ENCODE results near the gene EFNA1.

The EFNA1 gene, protein sequence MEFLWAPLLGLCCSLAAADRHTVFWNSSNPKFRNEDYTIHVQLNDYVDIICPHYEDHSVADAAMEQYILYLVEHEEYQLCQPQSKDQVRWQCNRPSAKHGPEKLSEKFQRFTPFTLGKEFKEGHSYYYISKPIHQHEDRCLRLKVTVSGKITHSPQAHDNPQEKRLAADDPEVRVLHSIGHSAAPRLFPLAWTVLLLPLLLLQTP

GRCh38 chr1:155127105-155127966 lies at the start of gene EFNA1:
Gene EFNA1 (plus strand): TSS chr1:155127876. CDS start chr1:155127978, 102 bp downstream.
- FAIRE-seq = no peak

- FAIRE-seq = no peak
These were observed 49.0 kb upstream of the EFNA1 start, which contains the start of gene EFNA3 for GRCh38 chr1:155078469-155079209. Gene EFNA3 (plus strand): TSS chr1:155078837. CDS start chr1:155078942, 105 bp downstream.

GRCh38 chr1:155079210-155079486 lies 48.5 kb upstream of the EFNA1 start:
- FAIRE-seq = no peak

- no peak for FAIRE-seq
These were observed 48.0 kb upstream of the EFNA1 start for GRCh38 chr1:155079487-155080311.

DNA sequence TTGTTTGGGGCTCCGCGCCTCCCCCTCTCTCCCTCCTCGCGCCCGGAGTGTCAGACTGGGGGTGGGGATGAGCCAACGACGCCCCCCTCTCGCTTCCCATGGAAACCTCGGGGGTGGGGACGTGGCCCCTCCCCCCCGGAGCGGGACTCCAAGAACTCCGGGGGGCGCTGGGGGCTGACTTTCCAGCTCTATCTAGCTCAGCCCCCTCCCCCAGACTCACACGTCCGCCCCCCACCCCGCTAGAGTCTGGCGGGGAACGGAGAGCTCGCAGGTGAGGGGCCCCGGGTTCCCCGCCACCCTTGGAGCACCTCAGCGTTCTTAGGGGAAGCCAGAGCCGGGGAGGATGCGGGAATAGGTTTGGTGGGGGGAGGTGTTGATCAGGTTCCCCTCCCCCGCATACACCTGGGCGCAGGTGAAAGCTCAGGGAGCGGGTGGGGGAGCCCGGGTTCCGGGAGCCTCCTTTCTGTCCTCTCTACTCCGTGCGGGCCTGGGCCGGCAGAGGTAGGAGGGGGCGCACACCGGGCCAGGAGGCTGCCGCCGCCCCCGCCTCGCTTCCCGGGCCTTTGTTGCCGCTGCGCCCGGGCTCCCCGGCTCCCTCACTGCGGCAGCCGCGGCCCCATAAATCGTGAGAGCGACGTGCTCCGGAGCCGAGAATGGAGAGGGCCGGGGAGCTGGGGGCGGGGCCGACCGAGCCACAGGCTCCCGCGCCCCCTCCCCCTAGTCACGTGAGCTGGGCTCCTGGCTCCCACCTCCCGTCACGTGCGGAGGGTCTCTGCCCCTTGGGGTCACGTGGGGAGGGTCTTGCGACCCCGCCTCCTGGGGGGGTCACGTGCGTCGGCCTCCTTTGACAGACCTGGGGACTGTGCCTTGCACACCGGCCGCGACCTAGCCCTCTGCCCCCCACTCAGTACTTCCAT lies 47.1 kb upstream of the EFNA1 start:
- no peak for FAIRE-seq

- no peak for FAIRE-seq
These were observed 46.0 kb upstream of the EFNA1 start for GRCh38 chr1:155081472-155082300.

DNA sequence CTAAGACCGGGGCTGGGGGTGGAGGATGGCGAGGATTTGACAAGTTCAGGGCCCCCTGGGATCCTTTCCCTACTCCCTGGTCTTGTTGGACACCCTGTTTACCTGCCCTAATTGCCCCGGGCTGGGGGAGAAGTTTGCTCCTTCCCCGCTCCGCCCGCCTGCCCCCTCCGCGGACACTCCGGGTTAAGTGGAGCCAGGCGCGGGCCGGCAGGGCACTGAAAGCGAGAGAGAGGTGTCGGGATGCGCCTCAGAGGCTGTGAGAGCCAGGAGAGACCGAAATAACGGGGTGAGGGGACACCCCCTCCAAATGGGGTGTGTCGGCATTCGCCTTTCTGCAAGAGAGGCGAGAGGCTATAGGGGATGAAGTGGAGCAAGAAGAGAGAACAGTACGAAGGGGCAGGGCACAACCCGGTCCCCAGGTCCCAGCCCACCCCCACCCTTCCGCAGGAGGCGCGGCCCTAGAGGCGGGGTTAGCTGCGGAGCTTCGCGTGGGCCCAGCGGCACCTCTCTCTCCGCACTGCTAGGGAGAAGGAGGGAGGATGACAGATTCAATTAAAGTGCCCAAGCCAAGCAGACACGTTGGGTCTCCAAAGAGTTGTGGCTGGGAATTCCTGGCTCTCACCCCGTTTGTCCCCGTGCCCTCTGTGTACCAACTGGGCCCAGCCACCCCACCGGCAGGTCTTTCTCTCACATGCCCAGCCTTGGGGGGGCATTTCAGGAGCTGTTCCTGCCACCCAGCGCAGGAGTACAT lies 45.2 kb upstream of the EFNA1 start:
- no peak for FAIRE-seq

GRCh38 chr1:155083052-155083541 lies 44.6 kb upstream of the EFNA1 start:
- no peak for FAIRE-seq

DNA sequence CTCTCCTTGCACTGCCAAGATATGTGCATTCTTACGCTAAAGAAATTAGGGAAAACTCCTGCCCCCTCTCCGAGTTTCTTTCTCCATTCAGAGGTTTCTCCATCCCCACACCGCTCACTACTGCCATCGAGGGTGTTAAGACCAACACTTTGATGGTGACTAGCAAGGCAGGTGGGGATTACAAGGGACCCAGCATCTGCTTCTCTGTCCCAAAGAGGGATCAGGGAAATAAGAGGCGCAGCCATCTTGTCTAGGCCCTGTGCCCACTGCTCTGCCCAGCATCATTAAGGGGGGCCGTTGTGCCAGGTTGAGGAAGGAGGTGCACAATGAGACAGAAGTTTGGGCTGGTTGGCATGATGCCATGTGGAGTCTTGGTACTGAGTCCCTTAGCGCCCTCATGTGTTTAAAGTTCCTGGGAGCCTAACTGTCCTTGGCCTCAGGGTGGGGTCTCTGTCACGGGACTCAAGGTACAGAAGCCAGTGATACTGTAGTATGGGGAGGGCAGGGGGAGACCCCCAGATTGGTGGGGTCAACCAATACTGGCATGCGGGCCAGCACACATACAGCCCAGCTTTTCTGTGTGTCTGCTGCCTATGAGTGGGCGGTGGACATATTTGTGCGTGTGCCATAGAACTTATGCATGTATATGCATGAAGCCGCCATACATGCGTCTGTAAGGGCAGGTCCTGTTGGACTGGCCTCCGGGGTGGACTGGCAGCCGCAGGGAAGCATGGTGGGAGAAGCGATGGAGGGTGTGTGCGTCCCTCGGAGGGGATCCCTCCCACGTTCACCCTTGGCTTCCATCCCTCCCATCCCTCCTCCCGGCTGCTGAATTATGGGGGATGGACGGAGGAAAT lies 43.6 kb upstream of the EFNA1 start:
- FAIRE-seq = no peak

DNA sequence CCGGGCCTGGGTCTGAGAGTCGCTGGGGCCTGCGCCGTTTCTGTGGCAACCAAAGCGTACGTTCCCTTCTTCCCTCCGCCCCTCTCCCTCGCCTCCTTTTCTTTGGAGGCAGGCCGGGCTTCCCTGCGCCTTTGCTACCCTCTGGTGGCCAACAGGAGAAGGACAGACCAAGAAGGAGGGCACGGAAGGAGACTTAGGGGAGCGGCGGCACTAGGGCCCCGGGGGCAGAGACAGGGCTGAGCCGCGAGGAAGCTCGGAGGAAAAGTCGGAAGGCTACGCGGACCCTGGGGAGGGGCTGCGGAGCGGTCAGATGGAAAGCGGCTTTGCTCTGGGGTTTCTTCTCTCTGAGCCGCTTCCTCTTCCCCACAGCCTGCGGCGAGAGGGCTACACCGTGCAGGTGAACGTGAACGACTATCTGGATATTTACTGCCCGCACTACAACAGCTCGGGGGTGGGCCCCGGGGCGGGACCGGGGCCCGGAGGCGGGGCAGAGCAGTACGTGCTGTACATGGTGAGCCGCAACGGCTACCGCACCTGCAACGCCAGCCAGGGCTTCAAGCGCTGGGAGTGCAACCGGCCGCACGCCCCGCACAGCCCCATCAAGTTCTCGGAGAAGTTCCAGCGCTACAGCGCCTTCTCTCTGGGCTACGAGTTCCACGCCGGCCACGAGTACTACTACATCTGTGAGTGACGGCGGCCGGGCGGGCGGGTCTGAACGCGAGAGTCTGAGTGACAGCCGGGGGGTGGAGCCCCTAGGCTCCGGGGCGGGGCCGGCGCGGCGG lies 42.8 kb upstream of the EFNA1 start:
- FAIRE-seq = no peak

DNA sequence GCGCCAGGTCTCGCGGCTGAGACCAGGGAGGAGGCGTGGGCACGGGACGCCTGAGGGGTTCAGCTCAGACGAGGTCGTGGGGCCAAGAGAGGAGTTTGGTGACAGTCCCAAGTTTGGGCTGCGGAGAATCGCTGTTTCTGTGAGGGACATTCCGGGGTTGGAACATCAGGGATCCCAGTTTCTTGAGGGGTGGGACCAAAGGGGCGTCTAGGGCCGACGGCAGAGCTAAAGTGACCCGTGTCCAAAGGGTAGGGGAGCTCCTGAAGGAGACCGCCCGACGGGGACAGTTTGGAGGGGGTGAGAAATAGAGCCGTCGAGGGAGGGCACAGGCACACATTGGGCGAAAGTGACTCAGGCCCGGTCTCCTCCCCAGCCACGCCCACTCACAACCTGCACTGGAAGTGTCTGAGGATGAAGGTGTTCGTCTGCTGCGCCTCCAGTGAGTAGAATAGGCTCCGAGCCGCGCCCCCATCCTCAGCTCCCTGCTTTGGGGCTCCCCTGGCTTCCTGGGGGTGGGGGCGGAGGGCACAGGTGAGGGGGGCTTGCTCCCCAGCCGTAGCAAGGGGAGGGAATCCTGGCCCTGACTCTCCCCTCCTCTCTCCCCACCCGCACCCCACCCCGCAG lies 42.1 kb upstream of the EFNA1 start:
- no peak for FAIRE-seq

DNA sequence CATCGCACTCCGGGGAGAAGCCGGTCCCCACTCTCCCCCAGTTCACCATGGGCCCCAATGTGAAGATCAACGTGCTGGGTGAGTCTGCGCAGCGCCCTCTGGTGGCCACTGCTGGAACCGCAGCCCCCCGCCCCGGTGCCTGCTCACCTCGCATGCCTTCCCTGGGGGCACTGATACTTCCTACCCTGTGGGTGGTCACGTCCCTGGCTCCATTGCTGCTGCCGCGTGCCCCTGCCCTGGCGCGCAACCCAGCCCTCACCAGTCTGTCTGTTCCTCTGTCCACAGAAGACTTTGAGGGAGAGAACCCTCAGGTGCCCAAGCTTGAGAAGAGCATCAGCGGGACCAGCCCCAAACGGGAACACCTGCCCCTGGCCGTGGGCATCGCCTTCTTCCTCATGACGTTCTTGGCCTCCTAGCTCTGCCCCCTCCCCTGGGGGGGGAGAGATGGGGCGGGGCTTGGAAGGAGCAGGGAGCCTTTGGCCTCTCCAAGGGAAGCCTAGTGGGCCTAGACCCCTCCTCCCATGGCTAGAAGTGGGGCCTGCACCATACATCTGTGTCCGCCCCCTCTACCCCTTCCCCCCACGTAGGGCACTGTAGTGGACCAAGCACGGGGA lies 41.4 kb upstream of the EFNA1 start:
- no peak for FAIRE-seq

- no peak for FAIRE-seq
These were observed 40.7 kb upstream of the EFNA1 start for GRCh38 chr1:155086856-155087535.

DNA sequence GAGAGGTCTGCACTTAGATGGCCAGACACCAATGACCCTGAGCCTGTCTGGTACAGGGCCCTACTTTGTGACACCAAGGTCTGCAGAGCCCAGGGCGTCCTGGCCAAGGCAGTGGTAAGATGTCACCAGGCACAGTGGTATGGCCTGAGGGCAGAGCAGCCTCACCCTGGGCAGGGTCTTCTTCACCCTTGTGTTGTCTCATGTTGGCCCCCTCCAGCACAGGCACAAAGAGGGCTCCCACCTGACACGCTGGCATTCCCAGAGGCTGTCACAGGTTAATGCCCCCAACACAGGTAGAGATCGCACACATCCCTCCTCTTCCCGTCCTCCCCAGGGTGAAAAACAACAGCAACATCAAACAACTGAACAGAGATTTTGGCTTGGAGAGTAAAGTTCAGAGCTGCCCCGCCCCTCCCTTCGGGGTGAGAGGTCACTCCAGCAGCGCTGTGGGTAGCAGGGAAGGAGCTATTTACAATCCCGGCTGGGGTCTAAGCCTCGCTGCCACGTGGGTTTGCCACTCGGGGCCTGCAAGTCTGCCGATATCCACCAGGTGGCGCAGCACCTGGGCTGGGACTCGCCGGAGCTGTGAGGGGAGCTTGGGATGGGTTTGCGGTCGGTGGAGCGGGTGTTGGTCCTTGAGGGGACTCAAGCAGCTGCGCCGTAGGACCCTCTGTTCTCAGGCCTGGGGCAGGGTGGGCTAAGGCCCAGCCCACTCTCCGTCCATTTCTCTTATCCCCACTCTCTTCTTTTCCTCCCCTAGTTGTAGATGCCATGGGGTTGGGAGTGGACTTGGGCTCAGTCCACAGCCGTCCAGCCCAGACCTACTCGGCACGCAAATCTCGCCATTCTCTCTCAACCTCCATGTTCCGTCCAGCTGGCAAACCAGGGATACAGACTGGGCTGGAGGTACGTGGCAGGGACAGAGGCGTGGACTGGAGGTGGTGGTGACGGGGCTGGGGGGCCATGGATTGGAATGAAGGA lies 36.3 kb upstream of the EFNA1 start:
- no peak for FAIRE-seq

DNA sequence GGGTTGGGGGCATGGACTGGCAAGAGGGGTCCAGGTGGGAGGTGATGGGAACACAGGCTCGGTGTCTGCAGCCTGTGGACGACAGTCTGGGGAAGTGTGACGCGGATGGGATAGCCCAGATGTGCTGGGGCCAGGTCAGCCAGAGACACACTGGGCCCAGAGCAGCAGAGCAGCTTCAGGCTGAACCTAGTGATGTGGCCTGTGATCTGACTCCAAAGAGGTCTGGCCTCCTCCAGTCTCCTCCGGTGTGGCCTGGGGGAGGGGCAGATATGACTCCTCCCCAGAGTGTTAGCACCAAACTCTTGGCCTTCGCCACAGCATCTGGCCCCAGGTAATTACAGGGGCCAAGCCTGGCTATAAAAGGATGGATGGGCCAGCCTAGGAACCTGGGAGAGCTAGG lies 35.5 kb upstream of the EFNA1 start:
- no peak for FAIRE-seq
